Pulmonary artery endothelial cell (primary cell): ENCODE measurements around the gene PRR7. TPM values are rescaled to one million over a fixed set of nuclear protein-coding genes. Genes with fewer than 3 reads are reported as not detected.

ENCODE experiments used
- DNase-seq: peaks from one replicate; pipeline ENCODE4 v3.0.0-alpha.2; 2011; ENCODE audit warnings: low read depth, low spot score
- total RNA-seq: library from RNA; depleted of rRNA; stranded (reverse); fragments of >200 nt; gene quantifications from 2 replicates; pipeline ENCODE4 v1.2.3, GENCODE V29; 2014

Gene PRR7
- total RNA-seq, 1 donor from 2014 or later, result 9.4 TPM

DNA sequence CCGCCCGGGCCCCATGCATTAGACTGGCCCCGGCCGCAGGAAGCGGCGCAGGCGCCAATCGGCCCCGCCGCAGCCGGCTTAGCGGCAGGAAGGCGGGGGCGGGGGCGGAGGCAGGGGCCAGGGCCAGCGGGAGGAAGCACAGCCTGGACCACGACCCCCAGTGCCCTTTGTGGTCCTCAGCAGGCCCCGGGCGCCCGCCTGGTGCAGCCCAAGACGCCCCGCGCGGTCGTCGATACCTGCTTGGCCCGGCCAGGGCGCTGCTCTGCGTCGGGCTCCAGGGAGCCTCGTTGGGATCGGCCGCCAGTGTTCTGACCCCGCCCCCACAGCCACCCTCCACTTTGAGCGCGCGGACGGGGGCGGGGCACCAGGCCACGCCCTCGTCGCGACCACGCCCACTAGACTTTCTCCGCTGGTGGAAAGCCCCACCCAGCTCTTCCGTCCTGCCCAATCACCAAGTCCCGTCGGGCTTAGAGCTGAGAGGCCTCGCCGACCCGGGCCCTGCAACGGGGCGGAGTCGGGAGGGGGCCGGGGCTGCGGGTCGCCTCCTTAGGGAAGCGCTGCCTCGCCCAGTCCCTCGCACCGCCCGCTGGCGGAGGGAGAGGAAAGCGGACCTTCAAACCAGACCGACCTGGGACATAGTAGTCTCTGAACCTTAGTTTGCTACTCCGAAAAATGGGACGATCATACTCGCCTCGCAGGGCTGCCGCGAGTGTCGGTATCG lies 50.8 kb downstream of the PRR7 start, which contains the start of gene PDLIM7:
TSS of gene PDLIM7 (minus strand) at position 313 of the 721 bp plus-strand sequence. CDS start 1,092 bp downstream, outside the sequence.
- peak; percentile 85 for DNase-seq

DNA sequence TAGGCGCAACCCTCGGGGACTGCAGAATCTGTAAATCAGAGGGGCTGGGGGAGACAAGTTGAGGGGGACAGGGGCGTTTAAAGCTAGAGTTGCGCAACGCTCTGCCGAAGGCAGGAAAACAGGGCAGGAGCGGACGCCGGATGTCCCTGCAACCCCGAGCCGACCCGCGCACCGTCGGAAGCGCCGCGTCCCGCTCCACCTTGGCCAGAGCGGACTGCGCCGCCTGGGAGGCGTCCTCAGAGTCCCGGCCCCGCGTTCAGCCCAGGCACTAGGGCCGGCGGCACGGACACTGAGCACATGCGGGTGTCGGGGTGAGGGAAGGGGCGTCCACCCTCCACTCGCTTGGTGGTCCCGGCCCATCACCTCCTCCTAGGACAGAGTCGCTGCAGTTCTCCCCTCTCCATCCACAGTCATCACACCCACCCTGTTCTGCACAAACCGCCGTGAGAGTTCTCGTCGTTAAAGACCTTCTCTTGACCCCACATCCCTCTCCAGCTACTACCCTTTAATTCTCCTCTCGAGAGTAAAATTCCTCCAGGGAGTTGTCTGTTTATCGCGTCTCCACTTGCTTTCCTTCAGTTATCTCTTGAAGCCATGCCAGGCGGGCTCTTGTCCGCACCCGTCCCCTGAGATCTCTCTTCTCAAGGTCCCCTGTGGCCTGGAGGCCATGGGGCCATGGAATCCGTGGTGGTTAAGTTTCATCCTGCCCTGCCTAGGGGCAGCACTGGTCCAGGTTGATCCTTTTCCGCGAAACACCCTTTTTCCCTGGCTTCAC lies 51.6 kb downstream of the PRR7 start:
- DNase-seq, result no peak

DNA sequence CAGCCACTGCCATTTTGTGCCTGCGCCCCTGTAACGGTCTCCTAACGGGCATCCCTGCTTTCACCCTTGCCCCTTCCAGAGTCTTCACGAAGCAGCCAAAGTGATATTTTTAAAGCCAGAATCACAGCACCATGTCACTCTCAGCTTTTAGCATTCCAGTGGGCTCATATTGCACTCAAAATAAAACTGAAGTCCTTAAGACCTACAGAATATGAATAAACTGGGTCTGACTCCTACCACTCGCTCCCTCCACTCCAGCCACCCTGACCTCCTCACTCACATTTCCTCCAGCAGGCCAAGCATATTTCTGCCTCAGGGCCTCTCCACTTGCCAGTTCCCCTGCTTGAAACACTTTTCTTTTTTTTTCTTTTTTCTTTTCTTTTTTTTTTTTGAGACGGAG lies 53.2 kb downstream of the PRR7 start:
- DNase-seq, result no peak

DNA sequence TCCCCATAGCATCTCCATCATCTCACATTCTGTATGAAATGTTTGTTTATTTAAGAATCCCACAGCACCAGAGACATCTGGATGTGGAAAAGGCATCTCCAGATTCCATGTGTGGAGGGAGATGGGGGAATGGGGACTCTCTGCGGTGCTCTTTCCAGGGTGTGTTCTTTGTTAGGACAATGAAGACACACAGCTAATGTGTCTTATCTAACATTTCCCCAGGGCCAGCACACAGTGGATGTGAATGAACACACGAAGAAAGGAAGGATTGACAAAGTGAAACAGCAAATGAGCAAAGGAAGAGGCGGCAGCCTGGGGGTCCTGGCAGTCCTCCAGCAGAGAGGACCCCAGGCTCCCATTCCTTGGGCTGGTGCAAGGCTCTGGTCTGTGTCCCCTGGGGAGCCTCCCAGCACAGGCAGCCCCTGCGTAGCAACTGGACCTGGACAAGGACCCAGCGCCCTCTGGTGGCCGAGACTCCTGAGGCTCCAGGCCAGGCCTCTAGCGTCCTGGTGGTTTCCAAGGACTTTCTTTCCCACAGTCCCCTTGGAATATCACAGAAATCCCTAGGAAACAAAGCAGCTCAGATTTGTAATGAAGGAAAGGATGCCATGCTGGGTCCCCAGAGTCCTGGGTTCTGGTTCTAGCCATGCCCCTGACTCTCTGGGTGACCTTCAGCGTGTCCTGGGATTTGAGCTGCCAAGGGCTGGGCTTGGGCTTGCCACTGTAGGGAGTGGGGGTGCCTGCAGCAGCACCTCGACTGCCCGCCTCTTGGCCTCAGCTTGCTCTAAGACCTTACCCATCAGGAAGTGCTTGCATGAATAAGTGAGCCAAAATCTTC lies 54.3 kb downstream of the PRR7 start:
- DNase-seq, result no peak

DNA sequence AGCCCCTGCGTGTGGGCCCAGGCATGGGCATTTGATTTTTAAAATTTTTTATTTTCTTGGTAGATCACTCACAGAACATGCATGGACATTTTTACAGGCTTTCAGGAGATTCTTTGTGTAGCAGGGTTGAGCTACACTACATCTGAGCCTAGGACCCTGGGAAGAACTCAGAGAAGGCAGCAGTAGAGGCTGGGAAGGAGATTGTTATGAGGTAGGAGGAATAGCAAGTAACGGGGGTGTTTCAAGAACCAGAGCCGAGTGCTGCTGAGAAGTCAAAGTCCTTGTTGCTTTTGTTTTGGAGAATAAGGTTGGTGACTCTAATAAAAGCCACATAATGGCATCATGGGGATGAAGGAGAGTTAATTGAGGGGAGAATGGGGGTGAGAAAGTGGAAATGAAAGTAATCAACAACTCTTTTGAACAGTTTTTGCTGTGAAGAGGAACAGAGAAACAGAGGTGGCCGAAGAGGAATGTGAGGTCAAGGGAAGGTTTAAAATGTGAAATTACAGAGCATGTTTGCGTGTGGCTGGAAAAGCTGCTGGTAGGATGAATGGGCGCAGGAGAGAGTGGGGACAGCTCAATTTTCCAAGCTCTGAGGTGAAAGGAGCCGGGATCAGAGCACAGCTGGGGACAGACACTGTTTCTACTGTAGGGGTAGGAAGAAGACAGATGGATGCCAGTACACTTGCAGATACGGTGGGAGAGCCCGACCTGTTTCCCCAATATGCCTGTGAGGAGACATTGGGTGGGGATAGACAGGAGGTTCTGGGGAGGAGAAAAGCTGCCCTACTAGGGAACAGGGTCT lies 55.5 kb downstream of the PRR7 start:
- DNase-seq, result no peak

- no peak for DNase-seq
Measured at GRCh38 chr5:177502886-177503285, 56.3 kb downstream of the PRR7 start.

- no peak for DNase-seq
Measured at GRCh38 chr5:177503351-177504085, 56.9 kb downstream of the PRR7 start.

- no peak for DNase-seq
Measured at GRCh38 chr5:177504086-177505056, 57.8 kb downstream of the PRR7 start.

- DNase-seq, result no peak
Measured at GRCh38 chr5:177505075-177505474, 58.5 kb downstream of the PRR7 start.

Other genes starting within 250 kb of the PRR7 start
- 15.4 and 22.2 TPM in 2 replicates for gene RAB24, start 143.1 kb upstream of the PRR7 start, total RNA-seq
- gene PRELID1, start 143.0 kb upstream of the PRR7 start, total RNA-seq, result 144 and 147 TPM in 2 replicates
- gene MXD3, start 134.9 kb upstream of the PRR7 start, total RNA-seq, result 14.0 and 19.8 TPM in 2 replicates
- gene LMAN2, start 95.1 kb upstream of the PRR7 start, total RNA-seq, result 329 and 383 TPM in 2 replicates
- gene RGS14, start 88.9 kb upstream of the PRR7 start, total RNA-seq, result 3.4 and 7.3 TPM in 2 replicates
- gene SLC34A1, start 62.4 kb upstream of the PRR7 start, total RNA-seq, result not detected in 2 replicates
- gene PFN3, start 46.2 kb upstream of the PRR7 start, total RNA-seq, result not detected in 2 replicates
- 1.1 and 1.5 TPM in 2 replicates for gene F12, start 37.2 kb upstream of the PRR7 start, total RNA-seq
- 28.3 and 37.7 TPM in 2 replicates for gene GRK6, start 20.1 kb upstream of the PRR7 start, total RNA-seq
- 201 TPM in 2 replicates for gene DBN1, start 26.8 kb downstream of the PRR7 start, total RNA-seq
- 82.4 and 89.8 TPM in 2 replicates for gene PDLIM7, start 50.8 kb downstream of the PRR7 start, total RNA-seq
- 2.0 and 2.6 TPM in 2 replicates for gene DOK3, start 63.0 kb downstream of the PRR7 start, total RNA-seq
- 107 and 135 TPM in 2 replicates for gene DDX41, start 70.1 kb downstream of the PRR7 start, total RNA-seq
- gene FAM193B, start 107.7 kb downstream of the PRR7 start, total RNA-seq, result 10.7 and 13.5 TPM in 2 replicates
- 188 and 231 TPM in 2 replicates for gene TMED9, start 145.4 kb downstream of the PRR7 start, total RNA-seq
- 34.6 and 37.1 TPM in 2 replicates for gene B4GALT7, start 153.3 kb downstream of the PRR7 start, total RNA-seq